CD4-positive, alpha-beta T cell (primary cell): ENCODE data around the gene CLTCL1. TPM values are rescaled to one million over a fixed set of nuclear protein-coding genes. Genes with fewer than 3 reads are reported as not detected.
A peak's percentile ranks its signal among the peaks of the same experiment; 100 is the strongest.

ENCODE experiments used
- ATAC-seq: fragments of 200-7000 bp; cut with Tn5 transposase; one replicate; pipeline ENCODE4 v1.10.0; 2022; ENCODE audit warnings: mild to moderate bottlenecking; ENCODE audit not compliant: poor library complexity
- CTCF ChIA-PET: fragments of 350-600 bp; sonication (Branson Sonifier 250); formaldehyde crosslinking; loops from one replicate; lab custom pipeline; 2021; ENCODE audit warnings: antibody characterized with exemption, inconsistent platforms; lab: Charles Lee
- POLR2A ChIA-PET: fragments of 350-600 bp; sonication (Branson Sonifier 250); formaldehyde crosslinking; loops from one replicate; lab custom pipeline; 2021; ENCODE audit warnings: antibody characterized with exemption, inconsistent platforms; lab: Charles Lee
- DNase-seq, 14 experiments: peaks; one replicate each; pipeline ENCODE4 v3.0.0-alpha.2; 2013 to 2020; ENCODE audit warnings: mixed read lengths in 2 of 14
- H3K27ac ChIP-seq, 2 donors: one replicate each; pipeline versions ENCODE4 v1.5.1 to v1.7.0; 2013; ENCODE audit warnings: low read length in 2 of 2, low read depth in 1 of 2, mild to moderate bottlenecking in 1 of 2
- H3K27me3 ChIP-seq, 2 experiments: 1 replicate in 1 of 2; 2 replicates in 1 of 2; pipeline versions ENCODE4 v1.6.1 to v1.7.0; 2013; ENCODE audit warnings: low read length in 2 of 2, control low read depth in 1 of 2, mild to moderate bottlenecking in 1 of 2, moderate library complexity in 1 of 2; ENCODE audit not compliant: insufficient read depth in 2 of 2, control insufficient read depth in 1 of 2
- H3K36me3 ChIP-seq: one replicate; pipeline ENCODE4 v1.6.1; 2013; ENCODE audit warnings: low read length, control low read depth; ENCODE audit not compliant: insufficient read depth
- H3K4me1 ChIP-seq: one replicate; pipeline ENCODE4 v1.6.1; 2013; ENCODE audit warnings: low read length, control low read depth; ENCODE audit not compliant: insufficient read depth
- H3K4me3 ChIP-seq: one replicate; pipeline ENCODE4 v1.5.1; 2013; ENCODE audit warnings: mild to moderate bottlenecking, low read length, moderate library complexity
- H3K9me3 ChIP-seq, 2 experiments: 1 replicate in 1 of 2; 2 replicates in 1 of 2; pipeline versions ENCODE4 v1.6.1 to v1.7.0; 2013; ENCODE audit warnings: low read length in 2 of 2, mild to moderate bottlenecking in 2 of 2, control low read depth in 1 of 2, moderate library complexity in 1 of 2; ENCODE audit not compliant: control insufficient read depth in 1 of 2, insufficient read depth in 1 of 2
- H3K27ac Mint-ChIP-seq: one replicate; pipeline ENCODE4 v1.8.0; 2020; ENCODE audit warnings: mixed read lengths
- H3K27me3 Mint-ChIP-seq: one replicate; pipeline ENCODE4 v1.8.0; 2021; ENCODE audit warnings: mixed read lengths
- H3K36me3 Mint-ChIP-seq: one replicate; pipeline ENCODE4 v1.8.0; 2021; ENCODE audit warnings: low read depth, mixed read lengths
- H3K4me1 Mint-ChIP-seq: one replicate; pipeline ENCODE4 v1.8.0; 2021; ENCODE audit warnings: low read depth, mixed read lengths
- H3K4me3 Mint-ChIP-seq: one replicate; pipeline ENCODE4 v1.8.0; 2020; ENCODE audit warnings: mild to moderate bottlenecking, mixed read lengths
- H3K9me3 Mint-ChIP-seq: one replicate; pipeline ENCODE4 v1.8.0; 2020; ENCODE audit warnings: mixed read lengths
- intact Hi-C, 2 experiments: fragments of 100-400 bp; cut with DNase I in 1 of 2; cut with micrococcal nuclease in 1 of 2; formaldehyde crosslinking; loops; one replicate each; pipeline versions ENCODE4 v1.15.1 to v1.9.0; 2023 to 2025; cut with DNase I, micrococcal nuclease
- total RNA-seq, 174 experiments: library from RNA in 2 of 174; stranded (reverse) in 2 of 174; gene quantifications; one replicate each; pipeline ENCODE4 v1.2.3 and lab custom pipeline; 2021 to 2026
- TF ChIP-seq, protein P1 (sequence below): fragments of 200-600 bp; IDR thresholded peaks from one replicate; pipeline ENCODE4 v1.8.0; 2022; ENCODE audit warnings: antibody characterized with exemption, mild to moderate bottlenecking

CLTCL1 gene
- total RNA-seq, 2 experiments from 2014 or later = 0.52 to 1.5 TPM

DNA sequence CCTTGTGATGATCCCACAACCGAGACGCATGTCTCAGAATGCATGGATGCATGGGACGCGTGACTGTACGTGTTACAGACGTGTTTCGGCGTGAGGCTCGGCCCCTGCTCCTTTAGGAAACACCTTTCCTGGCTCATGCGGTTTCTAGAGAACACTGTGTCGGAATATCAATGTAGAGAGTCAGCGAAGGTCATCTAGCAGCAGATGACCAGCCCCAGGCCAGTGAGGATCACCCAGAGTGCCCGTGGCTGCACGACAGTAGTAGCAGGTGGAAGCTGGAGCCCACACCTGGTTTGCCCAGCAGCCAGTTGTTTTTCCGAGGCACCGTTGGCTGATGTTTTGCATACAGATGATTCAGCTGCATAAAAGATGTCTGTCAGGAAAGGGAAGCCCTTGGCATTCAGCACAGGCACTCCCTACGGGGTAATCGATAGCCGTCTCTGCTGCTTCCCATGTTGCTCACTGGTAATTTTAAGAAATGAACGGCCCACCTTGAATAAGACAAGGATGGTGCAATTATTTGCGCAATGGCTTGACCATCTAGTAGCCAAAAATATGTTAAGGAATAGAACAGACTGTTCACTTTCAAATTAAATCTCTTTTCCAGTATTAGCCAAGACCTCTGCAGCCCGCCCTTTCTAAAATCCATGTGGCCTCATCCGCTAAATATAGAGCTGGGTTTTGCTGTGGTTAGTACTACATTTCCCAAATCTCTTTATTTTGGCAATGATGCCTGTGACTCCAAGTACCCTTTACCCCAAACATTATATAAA, 1.1 kb upstream of the CLTCL1 start:
- POLR2A ChIA-PET = interaction anchor here (0.6 to 1.5 kb wide), 3 partner anchors 114 to 182 kb away, joined by 3 to 8 read pairs (median 4); partner anchors contain the start of genes HIRA, MRPL40 and SLC25A1
- peaks cover 0 to 5% of the 10 kb centered on the region in 2 experiments for H3K9me3 ChIP-seq
- intact Hi-C loops = loop anchor here in 1 of 2 experiments (5.0 to 10.0 kb wide), 3 partner anchors 140 to 812 kb away; partner anchors contain the start of genes GNB1L, HIRA, MRPL40 and RTL10

DNA sequence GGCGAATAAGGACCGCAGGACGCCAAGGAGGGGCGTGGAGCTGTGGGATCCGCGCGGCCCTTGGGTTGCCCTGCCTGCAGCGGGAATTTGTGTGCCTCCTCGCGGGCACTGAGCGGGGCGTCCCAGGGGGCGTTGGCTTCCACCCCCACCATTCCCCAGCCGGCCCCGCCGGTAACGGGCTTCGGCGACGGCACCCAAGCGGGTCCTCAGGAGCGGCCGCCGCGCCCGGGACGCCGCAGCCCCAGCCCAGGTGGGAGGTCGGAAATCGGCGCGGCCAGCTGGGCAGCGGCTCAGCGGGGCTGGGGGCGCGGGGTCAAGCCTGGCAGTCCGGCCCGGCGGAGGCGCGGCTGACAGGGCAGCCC, 320 bp downstream of the CLTCL1 start:
- H3K27ac ChIP-seq = no peak overlapping the region
- peaks cover 0 to 14% of the 10 kb centered on the region in 2 experiments for H3K27me3 ChIP-seq
- TF ChIP-seq, protein P1, sequence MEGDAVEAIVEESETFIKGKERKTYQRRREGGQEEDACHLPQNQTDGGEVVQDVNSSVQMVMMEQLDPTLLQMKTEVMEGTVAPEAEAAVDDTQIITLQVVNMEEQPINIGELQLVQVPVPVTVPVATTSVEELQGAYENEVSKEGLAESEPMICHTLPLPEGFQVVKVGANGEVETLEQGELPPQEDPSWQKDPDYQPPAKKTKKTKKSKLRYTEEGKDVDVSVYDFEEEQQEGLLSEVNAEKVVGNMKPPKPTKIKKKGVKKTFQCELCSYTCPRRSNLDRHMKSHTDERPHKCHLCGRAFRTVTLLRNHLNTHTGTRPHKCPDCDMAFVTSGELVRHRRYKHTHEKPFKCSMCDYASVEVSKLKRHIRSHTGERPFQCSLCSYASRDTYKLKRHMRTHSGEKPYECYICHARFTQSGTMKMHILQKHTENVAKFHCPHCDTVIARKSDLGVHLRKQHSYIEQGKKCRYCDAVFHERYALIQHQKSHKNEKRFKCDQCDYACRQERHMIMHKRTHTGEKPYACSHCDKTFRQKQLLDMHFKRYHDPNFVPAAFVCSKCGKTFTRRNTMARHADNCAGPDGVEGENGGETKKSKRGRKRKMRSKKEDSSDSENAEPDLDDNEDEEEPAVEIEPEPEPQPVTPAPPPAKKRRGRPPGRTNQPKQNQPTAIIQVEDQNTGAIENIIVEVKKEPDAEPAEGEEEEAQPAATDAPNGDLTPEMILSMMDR = no peak
- H3K9me3 Mint-ChIP-seq = no peaks in the 10 kb centered on the region
- DNase-seq (peak in 10 of 14 experiments; percentile 5 to 59 (median 18)), ATAC-seq (peak; percentile 29)
- ChIA-PET POLR2A (interaction anchor here (1.3 to 1.5 kb wide), 2 partner anchors 31 to 141 kb away, joined by 3 to 8 read pairs; partner anchors contain the start of genes HIRA and MRPL40), CTCF (no interaction called here)
- peaks cover 0 to 5% of the 10 kb centered on the region in 2 experiments for H3K9me3 ChIP-seq
- intact Hi-C loops = loop anchor here in 1 of 2 experiments (1.0 to 10.0 kb wide), 7 partner anchors 113 to 814 kb away; partner anchors contain the start of genes DGCR2, ESS2, GNB1L and HIRA
- peak overlapping the region; percentile 73 for H3K4me3 ChIP-seq
- H3K27ac Mint-ChIP-seq = peak overlapping the region; percentile 10
- H3K4me3 Mint-ChIP-seq = peak overlapping the region; percentile 87
- no peaks in the 10 kb centered on the region for H3K36me3 ChIP-seq
- H3K36me3 Mint-ChIP-seq = peaks cover 6% of the 10 kb centered on the region
- H3K4me1 ChIP-seq = peaks cover 21% of the 10 kb centered on the region
- peaks cover 5% of the 10 kb centered on the region for H3K27me3 Mint-ChIP-seq
- H3K4me1 Mint-ChIP-seq = peaks cover 17% of the 10 kb centered on the region

More for the DNA sequence above, 1.1 kb upstream of the CLTCL1 start:
- ATAC-seq (no peak), DNase-seq (no peak)
- Mint-ChIP-seq H3K4me3 (peak overlapping the region; percentile 91), H3K36me3 (peaks cover 6% of the 10 kb centered on the region), H3K27me3 (no peaks in the 10 kb centered on the region), H3K9me3 (no peaks in the 10 kb centered on the region), H3K4me1 (peaks cover 17% of the 10 kb centered on the region), H3K27ac (peak overlapping the region; percentile 67)
- TF ChIP-seq, protein P1 = no peak
- peaks cover 21% of the 10 kb centered on the region for H3K4me1 ChIP-seq
- H3K27me3 ChIP-seq = peaks cover 0 to 9% of the 10 kb centered on the region in 2 experiments
- H3K4me3 ChIP-seq = peak overlapping the region; percentile 73
- CTCF ChIA-PET = interaction anchor here (1.1 kb wide), 1 partner anchor 148 kb away, joined by 4 read pairs; the partner anchor contains the start of gene ESS2
- no peak overlapping the region for H3K27ac ChIP-seq
- no peaks in the 10 kb centered on the region for H3K36me3 ChIP-seq

DNA sequence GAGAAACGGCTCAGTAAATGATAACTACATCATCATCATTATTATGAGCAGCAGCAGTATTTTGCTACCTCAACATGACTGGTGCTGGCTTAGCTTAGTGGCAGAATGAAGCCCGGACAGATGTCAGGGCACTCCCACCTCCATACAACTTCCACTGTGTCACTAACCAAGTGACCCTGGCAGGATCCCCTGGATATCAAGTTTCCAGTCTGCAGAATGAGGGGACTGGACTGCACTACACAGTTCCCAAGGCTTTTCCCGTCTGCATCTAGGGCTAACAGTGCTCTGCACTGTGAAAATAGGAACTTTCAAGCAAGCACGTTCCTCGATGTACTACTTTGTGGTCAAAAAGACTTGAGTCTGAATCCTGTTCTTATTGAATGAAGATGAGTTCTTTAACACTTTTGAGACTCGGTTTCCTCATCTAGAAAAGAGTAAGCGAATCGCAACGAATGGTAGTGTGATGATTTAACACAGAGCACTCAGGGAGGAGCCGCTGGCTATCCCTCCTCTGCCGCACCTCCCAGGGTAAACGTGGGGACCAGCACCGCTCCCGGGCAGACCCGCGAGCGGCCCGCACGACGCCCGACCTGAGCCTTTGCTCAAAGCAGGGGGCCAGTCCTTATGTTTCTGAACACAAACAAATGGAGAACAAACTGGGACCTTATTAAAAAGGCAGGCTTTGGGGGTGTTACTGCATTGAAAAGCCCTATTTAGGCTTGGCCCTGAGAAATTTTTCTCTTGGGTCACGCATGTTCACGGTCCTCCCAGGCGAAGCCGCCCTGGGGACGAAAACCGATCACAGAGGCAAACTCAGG, 910 bp downstream of the CLTCL1 start:
- ATAC-seq (peak; percentile 3), DNase-seq (peak in 4 of 14 experiments; percentile 5 to 31 (median 16))
- Mint-ChIP-seq H3K4me1 (peaks cover 17% of the 10 kb centered on the region), H3K36me3 (peaks cover 6% of the 10 kb centered on the region), H3K9me3 (no peaks in the 10 kb centered on the region), H3K27ac (peak overlapping the region; percentile 10), H3K4me3 (peak overlapping the region; percentile 87), H3K27me3 (peaks cover 5% of the 10 kb centered on the region)
- peaks cover 21% of the 10 kb centered on the region for H3K4me1 ChIP-seq
- peaks cover 0 to 5% of the 10 kb centered on the region in 2 experiments for H3K9me3 ChIP-seq
- intact Hi-C loops = loop anchor here in 1 of 2 experiments (1.0 to 10.0 kb wide), 7 partner anchors 112 to 814 kb away; partner anchors contain the start of genes DGCR2, ESS2, GNB1L and HIRA
- ChIA-PET POLR2A (interaction anchor here (1.3 kb wide), 1 partner anchor 31 kb away, joined by 3 read pairs; no protein-coding TSS in a partner anchor), CTCF (no interaction called here)
- TF ChIP-seq, protein P1 = no peak
- no peaks in the 10 kb centered on the region for H3K36me3 ChIP-seq
- peaks cover 0 to 14% of the 10 kb centered on the region in 2 experiments for H3K27me3 ChIP-seq
- no peak overlapping the region for H3K27ac ChIP-seq
- peak overlapping the region; percentile 73 for H3K4me3 ChIP-seq
